Measurements from ENCODE around the gene RTF1. TPM values are rescaled to one million over a fixed set of nuclear protein-coding genes. Genes with fewer than 3 reads are reported as not detected.
A peak's percentile ranks its signal among the peaks of the same experiment; 100 is the strongest.
"Not testable (repeated sequence)": the region's sequence is repeated elsewhere in the genome, so short reads cannot be mapped to it uniquely, and the experiment has no call there.

The RTF1 gene
- total and polyA plus RNA-seq, 9 donors, result 19.8 to 54.7 (median 40.3) TPM

DNA sequence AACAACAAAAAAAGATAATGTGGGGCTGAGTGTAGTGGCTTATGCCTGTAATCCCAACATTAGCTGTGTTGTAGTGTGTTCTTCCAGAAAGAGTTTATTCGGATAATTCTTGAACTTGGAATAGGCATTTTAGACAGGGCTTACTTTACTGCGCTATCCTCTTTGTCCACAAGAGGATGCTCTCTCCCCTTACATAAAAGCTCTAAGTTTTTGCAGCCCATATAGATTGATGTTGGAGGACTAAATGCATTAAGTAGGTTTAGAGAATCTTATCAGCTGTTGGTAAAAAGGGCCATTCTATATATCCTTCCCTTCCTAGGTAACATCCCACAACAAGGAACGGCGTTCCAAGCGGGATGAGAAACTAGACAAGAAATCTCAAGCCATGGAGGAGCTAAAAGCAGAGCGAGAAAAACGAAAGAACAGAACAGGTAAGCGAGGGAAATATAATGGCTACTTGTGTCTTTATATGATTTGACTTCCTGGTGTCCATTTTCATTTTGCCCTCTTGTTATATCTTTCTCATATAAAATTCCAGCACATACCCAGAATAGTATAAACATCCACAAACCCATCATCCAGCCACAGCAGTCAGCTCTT lies 49.0 kb downstream of the RTF1 start:
- DNase-seq, result peak; percentile 53
- H3K4me3 ChIP-seq (ENCODE audit: low read length), result no peak overlapping the region
- no CpG with 5 or more reads among the region's 8 CpGs for WGBS (ENCODE audit: insufficient coverage)
- H3K9me3 ChIP-seq (replicated peaks; ENCODE audit: control insufficient read depth, low read depth, low read length), result no peaks in the 10 kb centered on the region
- H3K36me3 ChIP-seq (ENCODE audit: control insufficient read depth, insufficient read depth, low read length), result peaks cover 42% of the 10 kb centered on the region
- H3K27ac ChIP-seq (ENCODE audit: low read length), result no peak overlapping the region
- H3K4me1 ChIP-seq (ENCODE audit: control insufficient read depth, insufficient read depth, low read length), result no peaks in the 10 kb centered on the region
- H3K27me3 ChIP-seq (ENCODE audit: control insufficient read depth, insufficient read depth, low read length), result no peaks in the 10 kb centered on the region

DNA sequence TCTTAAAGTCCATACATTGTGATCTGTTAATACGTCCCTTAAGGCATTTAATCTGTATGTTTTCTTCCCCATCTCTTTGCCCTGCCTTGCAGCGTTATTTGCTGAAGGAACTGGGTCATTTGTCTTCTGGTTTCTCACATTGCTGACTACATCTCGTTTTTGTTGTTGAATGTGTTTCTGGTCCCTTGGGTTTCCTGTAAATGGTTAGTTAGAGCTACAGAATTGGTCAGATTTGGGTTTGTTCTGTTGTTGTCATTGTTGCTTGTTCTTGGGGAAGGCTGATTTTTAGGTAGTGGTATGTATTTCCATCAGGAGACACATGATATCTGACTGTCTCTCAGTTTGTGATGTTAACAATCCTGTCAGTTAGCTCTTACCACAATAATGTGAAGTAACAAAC lies 49.8 kb downstream of the RTF1 start:
- WGBS (ENCODE audit: insufficient coverage), result no CpG with 5 or more reads among the region's 3 CpGs
- H3K27me3 ChIP-seq (ENCODE audit: control insufficient read depth, insufficient read depth, low read length), result no peaks in the 10 kb centered on the region
- H3K9me3 ChIP-seq (replicated peaks; ENCODE audit: control insufficient read depth, low read depth, low read length), result no peaks in the 10 kb centered on the region
- DNase-seq, result no peak
- H3K27ac ChIP-seq (ENCODE audit: low read length), result no peak overlapping the region
- no peak overlapping the region for H3K4me3 ChIP-seq (ENCODE audit: low read length)
- peaks cover 49% of the 10 kb centered on the region for H3K36me3 ChIP-seq (ENCODE audit: control insufficient read depth, insufficient read depth, low read length)
- H3K4me1 ChIP-seq (ENCODE audit: control insufficient read depth, insufficient read depth, low read length), result no peaks in the 10 kb centered on the region

DNA sequence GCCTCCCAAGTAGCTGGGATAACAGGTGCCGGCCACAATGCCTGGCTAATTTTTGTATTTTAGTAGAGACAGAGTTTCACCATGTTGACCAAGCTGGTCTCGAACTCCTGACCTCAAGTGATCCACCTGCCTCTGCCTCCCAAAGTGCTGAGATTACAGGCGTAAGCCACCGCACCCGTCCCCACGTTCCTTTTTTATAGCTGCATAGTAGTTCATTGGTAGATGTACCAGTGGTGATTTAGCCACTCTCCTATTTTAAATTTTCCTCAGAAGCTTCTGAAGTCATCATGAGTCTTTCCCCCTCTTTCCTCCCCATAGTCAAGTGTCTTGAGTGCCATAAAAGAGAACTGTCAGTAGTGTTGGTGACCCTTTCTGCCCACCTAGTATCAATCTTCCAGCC lies 52.7 kb downstream of the RTF1 start:
- H3K27ac ChIP-seq (ENCODE audit: low read length); H3K27me3 ChIP-seq (ENCODE audit: control insufficient read depth, insufficient read depth, low read length); H3K4me3 ChIP-seq (ENCODE audit: low read length); H3K9me3 ChIP-seq (replicated peaks; ENCODE audit: control insufficient read depth, low read depth, low read length); H3K4me1 ChIP-seq (ENCODE audit: control insufficient read depth, insufficient read depth, low read length); DNase-seq: not testable (repeated sequence)
- WGBS (ENCODE audit: insufficient coverage), result 100% methylated on average over 1 of the region's 6 CpGs
- peaks cover 48% of the 10 kb centered on the region for H3K36me3 ChIP-seq (ENCODE audit: control insufficient read depth, insufficient read depth, low read length)

GRCh38 chr15:41473418-41473817 lies 56.5 kb downstream of the RTF1 start:
- Histone ChIP-seq H3K27me3 (ENCODE audit: control insufficient read depth, insufficient read depth, low read length) (no peaks in the 10 kb centered on the region), H3K9me3 (replicated peaks; ENCODE audit: control insufficient read depth, low read depth, low read length) (no peaks in the 10 kb centered on the region), H3K27ac (ENCODE audit: low read length) (no peak overlapping the region), H3K4me3 (ENCODE audit: low read length) (no peak overlapping the region), H3K36me3 (ENCODE audit: control insufficient read depth, insufficient read depth, low read length) (peaks cover 70% of the 10 kb centered on the region), H3K4me1 (ENCODE audit: control insufficient read depth, insufficient read depth, low read length) (no peaks in the 10 kb centered on the region)
- WGBS (ENCODE audit: insufficient coverage), result 96% methylated on average over 8 of the region's 11 CpGs
- no peak for DNase-seq

- H3K9me3 ChIP-seq (replicated peaks; ENCODE audit: control insufficient read depth, low read depth, low read length), result no peaks in the 10 kb centered on the region
- no peak overlapping the region for H3K27ac ChIP-seq (ENCODE audit: low read length)
- H3K36me3 ChIP-seq (ENCODE audit: control insufficient read depth, insufficient read depth, low read length), result peaks cover 76% of the 10 kb centered on the region
- 97% methylated on average over 5 of the region's 8 CpGs for WGBS (ENCODE audit: insufficient coverage)
- H3K4me3 ChIP-seq (ENCODE audit: low read length), result no peak overlapping the region
- no peaks in the 10 kb centered on the region for H3K27me3 ChIP-seq (ENCODE audit: control insufficient read depth, insufficient read depth, low read length)
- H3K4me1 ChIP-seq (ENCODE audit: control insufficient read depth, insufficient read depth, low read length), result no peaks in the 10 kb centered on the region
- no peak for DNase-seq
Measured at GRCh38 chr15:41474436-41474835, 57.5 kb downstream of the RTF1 start.

DNA sequence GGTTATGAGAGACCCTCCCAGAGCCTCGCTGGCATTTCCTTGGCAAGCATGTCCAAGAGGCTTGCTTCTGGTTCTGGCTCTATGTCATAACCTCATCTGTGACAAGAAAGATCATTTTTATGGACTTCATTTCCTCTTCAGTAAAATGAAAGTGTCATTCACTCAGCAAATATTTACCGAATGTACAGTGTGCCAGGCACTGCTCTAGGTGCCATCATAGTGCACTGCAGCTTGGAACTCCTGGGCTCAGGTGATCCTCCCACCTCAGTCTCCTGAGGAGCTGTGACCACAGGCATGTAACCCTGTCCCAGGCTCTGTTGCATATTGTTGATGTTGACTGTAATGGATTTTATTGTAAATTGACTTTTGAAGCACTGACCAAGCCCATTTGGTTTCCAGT lies 58.0 kb downstream of the RTF1 start:
- H3K4me1 ChIP-seq (ENCODE audit: control insufficient read depth, insufficient read depth, low read length), result no peaks in the 10 kb centered on the region
- H3K27me3 ChIP-seq (ENCODE audit: control insufficient read depth, insufficient read depth, low read length), result no peaks in the 10 kb centered on the region
- 100% methylated on average over 1 of the region's 2 CpGs for WGBS (ENCODE audit: insufficient coverage)
- no peaks in the 10 kb centered on the region for H3K9me3 ChIP-seq (replicated peaks; ENCODE audit: control insufficient read depth, low read depth, low read length)
- peaks cover 76% of the 10 kb centered on the region for H3K36me3 ChIP-seq (ENCODE audit: control insufficient read depth, insufficient read depth, low read length)
- DNase-seq, result no peak
- no peak overlapping the region for H3K27ac ChIP-seq (ENCODE audit: low read length)
- H3K4me3 ChIP-seq (ENCODE audit: low read length), result no peak overlapping the region

- H3K9me3 ChIP-seq (replicated peaks; ENCODE audit: control insufficient read depth, low read depth, low read length), result no peaks in the 10 kb centered on the region
- no peaks in the 10 kb centered on the region for H3K27me3 ChIP-seq (ENCODE audit: control insufficient read depth, insufficient read depth, low read length)
- WGBS (ENCODE audit: insufficient coverage), result 75% methylated on average over 1 of the region's 5 CpGs
- no peaks in the 10 kb centered on the region for H3K4me1 ChIP-seq (ENCODE audit: control insufficient read depth, insufficient read depth, low read length)
- no peak for DNase-seq
- no peak overlapping the region for H3K4me3 ChIP-seq (ENCODE audit: low read length)
- peaks cover 77% of the 10 kb centered on the region for H3K36me3 ChIP-seq (ENCODE audit: control insufficient read depth, insufficient read depth, low read length)
- no peak overlapping the region for H3K27ac ChIP-seq (ENCODE audit: low read length)
Measured at GRCh38 chr15:41476416-41477048, 59.6 kb downstream of the RTF1 start.

- Histone ChIP-seq H3K4me1 (ENCODE audit: control insufficient read depth, insufficient read depth, low read length) (no peaks in the 10 kb centered on the region), H3K4me3 (ENCODE audit: low read length) (no peak overlapping the region), H3K27me3 (ENCODE audit: control insufficient read depth, insufficient read depth, low read length) (no peaks in the 10 kb centered on the region), H3K9me3 (replicated peaks; ENCODE audit: control insufficient read depth, low read depth, low read length) (no peaks in the 10 kb centered on the region), H3K36me3 (ENCODE audit: control insufficient read depth, insufficient read depth, low read length) (peaks cover 73% of the 10 kb centered on the region), H3K27ac (ENCODE audit: low read length) (no peak overlapping the region)
- WGBS (ENCODE audit: insufficient coverage), result 84% methylated on average over 6 of the region's 12 CpGs
- DNase-seq, result no peak
Measured at GRCh38 chr15:41480396-41481140, 63.7 kb downstream of the RTF1 start.

DNA sequence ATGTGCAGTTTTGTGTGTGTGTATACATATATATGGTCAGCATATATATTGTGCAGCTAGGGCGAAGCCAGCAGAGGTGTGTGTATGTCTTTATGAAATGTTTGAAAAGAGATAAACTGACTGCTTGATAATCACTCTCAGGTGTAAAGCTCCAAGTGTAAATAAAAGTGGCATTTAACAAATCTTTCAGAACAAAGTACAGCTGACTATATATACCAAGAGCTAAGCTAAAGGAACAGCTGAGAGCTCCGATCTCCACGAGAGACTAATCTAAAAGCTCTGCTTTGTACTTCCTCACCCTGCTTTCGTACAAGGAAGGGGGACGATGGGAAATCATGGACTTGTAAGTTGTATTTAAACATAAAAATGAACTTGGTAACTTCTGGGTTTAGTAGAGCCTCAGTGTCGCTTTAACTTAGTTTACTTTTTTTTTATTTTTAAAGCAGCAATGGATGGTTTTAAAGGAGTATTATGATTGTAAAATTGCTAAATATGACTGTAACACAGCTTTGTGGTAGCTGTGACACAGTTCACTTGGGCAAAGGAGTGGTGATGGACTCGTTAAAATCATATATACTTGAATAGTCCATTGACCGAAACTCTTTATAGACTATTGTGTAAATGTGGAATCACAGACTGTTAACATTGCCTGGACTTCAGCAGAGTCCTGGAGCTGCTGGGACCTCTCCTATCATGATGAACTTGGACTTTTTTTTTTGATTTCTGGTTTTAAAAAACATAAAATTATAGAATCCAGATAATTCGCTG lies 65.4 kb downstream of the RTF1 start:
- 93% methylated on average over 2 of the region's 9 CpGs for WGBS (ENCODE audit: insufficient coverage)
- no peaks in the 10 kb centered on the region for H3K4me1 ChIP-seq (ENCODE audit: control insufficient read depth, insufficient read depth, low read length)
- no peak overlapping the region for H3K4me3 ChIP-seq (ENCODE audit: low read length)
- no peaks in the 10 kb centered on the region for H3K9me3 ChIP-seq (replicated peaks; ENCODE audit: control insufficient read depth, low read depth, low read length)
- H3K27me3 ChIP-seq (ENCODE audit: control insufficient read depth, insufficient read depth, low read length), result no peaks in the 10 kb centered on the region
- H3K27ac ChIP-seq (ENCODE audit: low read length), result no peak overlapping the region
- H3K36me3 ChIP-seq (ENCODE audit: control insufficient read depth, insufficient read depth, low read length), result peaks cover 58% of the 10 kb centered on the region
- DNase-seq, result no peak

- Histone ChIP-seq H3K36me3 (ENCODE audit: control insufficient read depth, insufficient read depth, low read length) (peaks cover 52% of the 10 kb centered on the region), H3K27me3 (ENCODE audit: control insufficient read depth, insufficient read depth, low read length) (no peaks in the 10 kb centered on the region), H3K9me3 (replicated peaks; ENCODE audit: control insufficient read depth, low read depth, low read length) (no peaks in the 10 kb centered on the region), H3K4me3 (ENCODE audit: low read length) (no peak overlapping the region), H3K27ac (ENCODE audit: low read length) (no peak overlapping the region), H3K4me1 (ENCODE audit: control insufficient read depth, insufficient read depth, low read length) (no peaks in the 10 kb centered on the region)
- no peak for DNase-seq
Measured at GRCh38 chr15:41483115-41483514, 66.2 kb downstream of the RTF1 start.

Measured in muscle of leg (tissue), 11 donors.